A549 (cell line): Measurements from ENCODE around the gene DYNLRB1. TPM values are rescaled to one million over a fixed set of nuclear protein-coding genes. Genes with fewer than 3 reads are reported as not detected.

Experiments
- ATAC-seq, 2 experiments: fragments of 200-7000 bp in 1 of 2; fragments of >200 bp in 1 of 2; cut with Nextera tagmentation in 1 of 2; cut with Tn5 transposase in 1 of 2; 3 replicates each; pipeline versions ENCODE4 v1.8.0 to v1.9.1; 2018 to 2020; ENCODE audit warnings: mild to moderate bottlenecking in 1 of 2, moderate library complexity in 1 of 2
- CTCF ChIA-PET: fragments of 300-600 bp; sonication (Branson Sonifier 250); formaldehyde crosslinking; extraction: SDS; loops from one replicate; lab custom pipeline; 2021; ENCODE audit warnings: antibody characterized with exemption, inconsistent platforms; lab: Yijun Ruan, JAX
- POLR2A ChIA-PET: fragments of 350-600 bp; formaldehyde crosslinking; extraction: SDS; loops from one replicate; lab custom pipeline; 2021; ENCODE audit warnings: antibody characterized with exemption, inconsistent platforms; lab: Yijun Ruan, JAX
- DNase-seq, 2 experiments: peaks; one replicate each; pipeline versions ENCODE4 v3.0.0 to v3.0.0-alpha.2; 2011 to 2016; ENCODE audit warnings: low read depth in 1 of 2, low spot score in 1 of 2
- FAIRE-seq: peaks from 2 replicates; lab custom pipeline; 2011; peaks lifted over from hg19 to GRCh38; lab: Jason Lieb, UNC
- H3K27ac ChIP-seq, 2 experiments: fragments of >200 bp; sonication (Bioruptor Twin); formaldehyde crosslinking; 3 replicates each; pipeline ENCODE4 v1.5.1; 2016 to 2017
- H3K4me1 ChIP-seq: fragments of >200 bp; sonication (Bioruptor Twin); formaldehyde crosslinking; 3 replicates; pipeline ENCODE4 v1.6.1; 2016
- H3K4me2 ChIP-seq: fragments of >200 bp; sonication (Bioruptor Twin); formaldehyde crosslinking; 3 replicates; pipeline ENCODE4 v1.6.1; 2016
- H3K4me3 ChIP-seq: fragments of >200 bp; sonication (Bioruptor Twin); formaldehyde crosslinking; 3 replicates; pipeline ENCODE4 v1.5.1; 2016
- H3K9me3 ChIP-seq: fragments of >200 bp; sonication (Bioruptor Twin); formaldehyde crosslinking; 3 replicates; pipeline ENCODE4 v1.6.1; 2016
- CEBPB ChIP-seq, 2 experiments: fragments of >200 bp in 1 of 2; sonication (Bioruptor Twin) in 1 of 2; formaldehyde crosslinking in 1 of 2; IDR thresholded peaks; 2 replicates each; pipeline ENCODE4 v1.6.1; 2012 to 2016
- CHD2 ChIP-seq: fragments of 150-350 bp; IDR thresholded peaks from 2 replicates; pipeline ENCODE4 v1.6.1; 2014; ENCODE audit warnings: low read length; ENCODE audit not compliant: partially characterized antibody
- EHF ChIP-seq: fragments of 250-450 bp; sonication (Bioruptor Pico); IDR thresholded peaks from 2 replicates; pipeline ENCODE4 v1.5.0; 2020; ENCODE audit warnings: mild to moderate bottlenecking
- EHMT2 ChIP-seq: fragments of 200-600 bp; sonication (generic); IDR thresholded peaks from 2 replicates; pipeline ENCODE4 v1.6.1; 2016; ENCODE audit warnings: antibody characterized with exemption, low read depth, mild to moderate bottlenecking, moderate library complexity
- ESRRA ChIP-seq: fragments of 150-350 bp; IDR thresholded peaks from 2 replicates; pipeline ENCODE4 v1.6.1; 2014; ENCODE audit warnings: mild to moderate bottlenecking, low read length, borderline replicate concordance
- FOSB ChIP-seq: fragments of 250-450 bp; sonication (Bioruptor Pico); IDR thresholded peaks from 2 replicates; pipeline ENCODE4 v1.5.0; 2020; ENCODE audit warnings: mild to moderate bottlenecking, moderate library complexity
- FOSL2 ChIP-seq, 2 experiments: fragments of 450-650 bp in 1 of 2; fragments of >200 bp in 1 of 2; sonication (Bioruptor Twin) in 1 of 2; formaldehyde crosslinking; IDR thresholded peaks; 2 replicates each; pipeline versions ENCODE4 v1.5.0 to v1.6.1; 2016 to 2020; ENCODE audit warnings: mild to moderate bottlenecking in 1 of 2, moderate library complexity in 1 of 2
- GATA3 ChIP-seq: IDR thresholded peaks from 2 replicates; pipeline ENCODE4 v1.6.1; 2012; ENCODE audit warnings: borderline replicate concordance
- HDAC2 ChIP-seq: fragments of 200-600 bp; sonication (generic); IDR thresholded peaks from 2 replicates; pipeline ENCODE4 v1.6.1; 2016
- HOXA7 ChIP-seq: fragments of 250-450 bp; sonication (Bioruptor Pico); IDR thresholded peaks from 2 replicates; pipeline ENCODE4 v1.5.0; 2020; ENCODE audit warnings: mild to moderate bottlenecking, moderate library complexity
- JUN ChIP-seq, 2 experiments: fragments of >200 bp; sonication (Bioruptor Twin); formaldehyde crosslinking; IDR thresholded peaks; 2 replicates in 1 of 2; 3 replicates in 1 of 2; pipeline ENCODE4 v1.6.1; 2016 to 2017
- NFE2L2 ChIP-seq: fragments of 150-350 bp; conservative IDR thresholded peaks from 2 replicates; pipeline ENCODE4 v1.6.1; 2014; ENCODE audit warnings: low read length
- NPAS2 ChIP-seq: fragments of 250-450 bp; sonication (Bioruptor Pico); IDR thresholded peaks from 2 replicates; pipeline ENCODE4 v1.8.0; 2022; ENCODE audit warnings: mild to moderate bottlenecking, moderate library complexity, borderline replicate concordance
- PHF8 ChIP-seq: fragments of 200-600 bp; sonication (generic); IDR thresholded peaks from 2 replicates; pipeline ENCODE4 v1.6.1; 2016; ENCODE audit warnings: low read depth, mild to moderate bottlenecking, antibody characterized with exemption, moderate library complexity, borderline replicate concordance
- RCOR1 ChIP-seq: fragments of 150-350 bp; IDR thresholded peaks from 2 replicates; pipeline ENCODE4 v1.6.1; 2014; ENCODE audit warnings: antibody characterized with exemption, low read length, low read depth
- TP53 ChIP-seq: fragments of 250-450 bp; sonication (Bioruptor Pico); IDR thresholded peaks from 2 replicates; pipeline ENCODE4 v1.5.0; 2021; ENCODE audit warnings: mild to moderate bottlenecking, moderate library complexity
- ZSCAN20 ChIP-seq: fragments of 250-450 bp; sonication (Bioruptor Pico); IDR thresholded peaks from 2 replicates; pipeline ENCODE4 v1.8.0; 2022; ENCODE audit warnings: mild to moderate bottlenecking, moderate library complexity
- WGBS: methylation state at CpG from one replicate; pipeline ENCODE4 v1.1.6; 2017; ENCODE audit errors: missing lambda C conversion rate; 5-methylcytosine and 5-hydroxymethylcytosine counted together
- polyA plus RNA-seq, 4 experiments: library from polyadenylated mRNA; depleted of rRNA in 3 of 4; stranded (reverse); fragments of >200 nt; fragmentation: RNase III in 1 of 4; extraction: RNeasy Plus Mini Kit Qiagen cat#74134 plus additional on column Dnase treatment in 1 of 4; gene quantifications; 2 replicates in 3 of 4; 3 replicates in 1 of 4; pipeline ENCODE4 v1.2.3, GENCODE V29; 2011 to 2017
- TF ChIP-seq, protein P1 (sequence below): fragments of >200 bp; sonication (Bioruptor Twin); formaldehyde crosslinking; IDR thresholded peaks from 3 replicates; pipeline ENCODE4 v1.5.1; 2016
- TF ChIP-seq, protein P2 (sequence below): fragments of >200 bp; sonication (Bioruptor Twin); formaldehyde crosslinking; IDR thresholded peaks from 3 replicates; pipeline ENCODE4 v1.6.1; 2016
- TF ChIP-seq, protein P3 (sequence below): fragments of 250-450 bp; sonication (Bioruptor Pico); IDR thresholded peaks from 2 replicates; pipeline ENCODE4 v1.5.0; 2021; ENCODE audit warnings: mild to moderate bottlenecking, moderate library complexity, borderline replicate concordance
- TF ChIP-seq, protein P4 (sequence below): IDR thresholded peaks from 2 replicates; pipeline ENCODE4 v1.6.1; 2012

Gene DYNLRB1
- polyA plus RNA-seq, 2 of the 4 experiments (the other 2 are of a cell fraction): 148 to 211 TPM

DNA sequence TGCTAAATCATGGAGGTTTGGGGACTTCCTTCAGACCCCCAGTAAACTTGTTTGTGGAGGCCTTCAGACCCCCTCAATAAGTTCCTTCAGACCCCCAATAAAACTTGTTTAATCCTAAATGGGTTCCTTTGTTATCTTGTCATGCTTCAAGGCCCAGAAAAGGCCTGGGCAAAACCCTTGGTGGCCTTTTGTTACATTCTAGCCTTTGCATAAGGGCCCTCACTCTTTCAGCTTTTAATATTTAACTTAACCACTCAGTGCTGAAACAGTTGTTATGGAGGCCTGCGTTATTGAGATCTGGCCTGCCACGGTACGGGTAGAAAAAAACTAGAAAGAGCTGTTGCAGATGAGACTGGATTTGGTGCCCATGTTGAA, 4.3 kb upstream of the DYNLRB1 start:
- ChIA-PET POLR2A (no interaction called here), CTCF (interaction anchor here (1.1 to 1.6 kb wide), 3 partner anchors 11 to 199 kb away, joined by 3 to 6 read pairs (median 5); no protein-coding TSS in a partner anchor)
- FAIRE-seq: no peak
- whole genome bisulfite sequencing: 97% methylated on average over 3 of the region's 3 CpGs
- no peak for ATAC-seq
- Histone ChIP-seq H3K9me3 (no peaks in the 10 kb centered on the region), H3K4me2 (no peak overlapping the region), H3K4me1 (peaks cover 16% of the 10 kb centered on the region), H3K27ac (no peak overlapping the region), H3K4me3 (no peak overlapping the region)
- no peak for DNase-seq
- TF ChIP-seq CHD2 (no peak), ZSCAN20 (CRISPR knock-in tag) (no peak), NPAS2 (no peak), HOXA7 (no peak), CEBPB (IDR thresholded peaks at IDR 0.05) (no peak), TP53 (CRISPR knock-in tag) (no peak), JUN (IDR thresholded peaks at IDR 0.05) (no peak), EHF (no peak), HDAC2 (no peak), NFE2L2 (no peak)
- TF ChIP-seq, all 56 proteins: peak for 0

DNA sequence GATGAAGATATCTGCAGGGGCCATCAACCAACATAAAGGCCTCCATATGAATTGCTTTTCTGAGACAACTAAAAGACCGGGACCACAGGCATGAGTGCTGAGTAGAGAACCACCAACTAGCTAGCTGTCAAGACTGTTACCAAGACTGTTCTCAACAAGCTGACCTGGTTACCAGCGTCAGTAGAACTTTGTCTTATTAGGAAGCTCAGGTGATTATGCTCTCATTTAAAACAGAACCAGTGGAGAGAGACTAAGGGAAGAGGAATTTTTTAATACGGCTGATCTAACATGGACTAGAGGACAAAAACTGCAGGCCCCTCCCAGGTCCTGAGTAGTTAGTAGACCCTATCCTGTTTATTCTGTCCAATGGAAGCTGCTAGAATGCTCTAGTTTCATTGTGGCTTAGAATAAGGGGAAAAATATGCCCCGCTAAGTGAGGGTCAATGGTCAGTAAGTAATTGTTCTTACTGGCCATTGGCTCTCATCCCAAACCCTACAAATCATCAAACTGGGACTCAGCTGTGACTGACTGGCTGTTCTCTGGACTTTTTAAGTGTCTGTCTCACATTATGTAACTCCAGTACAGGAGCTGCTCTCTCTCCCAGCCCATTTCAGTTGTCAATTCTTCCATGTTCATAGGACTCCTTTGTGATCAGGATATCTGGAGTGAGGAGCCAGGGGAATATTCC, 3.8 kb upstream of the DYNLRB1 start:
- TF ChIP-seq, protein P1, sequence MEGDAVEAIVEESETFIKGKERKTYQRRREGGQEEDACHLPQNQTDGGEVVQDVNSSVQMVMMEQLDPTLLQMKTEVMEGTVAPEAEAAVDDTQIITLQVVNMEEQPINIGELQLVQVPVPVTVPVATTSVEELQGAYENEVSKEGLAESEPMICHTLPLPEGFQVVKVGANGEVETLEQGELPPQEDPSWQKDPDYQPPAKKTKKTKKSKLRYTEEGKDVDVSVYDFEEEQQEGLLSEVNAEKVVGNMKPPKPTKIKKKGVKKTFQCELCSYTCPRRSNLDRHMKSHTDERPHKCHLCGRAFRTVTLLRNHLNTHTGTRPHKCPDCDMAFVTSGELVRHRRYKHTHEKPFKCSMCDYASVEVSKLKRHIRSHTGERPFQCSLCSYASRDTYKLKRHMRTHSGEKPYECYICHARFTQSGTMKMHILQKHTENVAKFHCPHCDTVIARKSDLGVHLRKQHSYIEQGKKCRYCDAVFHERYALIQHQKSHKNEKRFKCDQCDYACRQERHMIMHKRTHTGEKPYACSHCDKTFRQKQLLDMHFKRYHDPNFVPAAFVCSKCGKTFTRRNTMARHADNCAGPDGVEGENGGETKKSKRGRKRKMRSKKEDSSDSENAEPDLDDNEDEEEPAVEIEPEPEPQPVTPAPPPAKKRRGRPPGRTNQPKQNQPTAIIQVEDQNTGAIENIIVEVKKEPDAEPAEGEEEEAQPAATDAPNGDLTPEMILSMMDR: no peak
- TF ChIP-seq GATA3: no peak
- TF ChIP-seq NPAS2: no peak
- TF ChIP-seq FOSL2 (IDR thresholded peaks at IDR 0.05): no peak
- no peak for TF ChIP-seq FOSL2 (CRISPR knock-in tag; IDR thresholded peaks at IDR 0.05)
- TF ChIP-seq FOSB: no peak
- TF ChIP-seq HDAC2: no peak
- no peak for TF ChIP-seq EHMT2
- no peak for TF ChIP-seq RCOR1
- no peak for TF ChIP-seq CHD2
- TF ChIP-seq ZSCAN20 (CRISPR knock-in tag): no peak
- TF ChIP-seq, protein P2, sequence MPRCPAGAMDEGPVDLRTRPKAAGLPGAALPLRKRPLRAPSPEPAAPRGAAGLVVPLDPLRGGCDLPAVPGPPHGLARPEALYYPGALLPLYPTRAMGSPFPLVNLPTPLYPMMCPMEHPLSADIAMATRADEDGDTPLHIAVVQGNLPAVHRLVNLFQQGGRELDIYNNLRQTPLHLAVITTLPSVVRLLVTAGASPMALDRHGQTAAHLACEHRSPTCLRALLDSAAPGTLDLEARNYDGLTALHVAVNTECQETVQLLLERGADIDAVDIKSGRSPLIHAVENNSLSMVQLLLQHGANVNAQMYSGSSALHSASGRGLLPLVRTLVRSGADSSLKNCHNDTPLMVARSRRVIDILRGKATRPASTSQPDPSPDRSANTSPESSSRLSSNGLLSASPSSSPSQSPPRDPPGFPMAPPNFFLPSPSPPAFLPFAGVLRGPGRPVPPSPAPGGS: no peak
- TF ChIP-seq, protein P3, sequence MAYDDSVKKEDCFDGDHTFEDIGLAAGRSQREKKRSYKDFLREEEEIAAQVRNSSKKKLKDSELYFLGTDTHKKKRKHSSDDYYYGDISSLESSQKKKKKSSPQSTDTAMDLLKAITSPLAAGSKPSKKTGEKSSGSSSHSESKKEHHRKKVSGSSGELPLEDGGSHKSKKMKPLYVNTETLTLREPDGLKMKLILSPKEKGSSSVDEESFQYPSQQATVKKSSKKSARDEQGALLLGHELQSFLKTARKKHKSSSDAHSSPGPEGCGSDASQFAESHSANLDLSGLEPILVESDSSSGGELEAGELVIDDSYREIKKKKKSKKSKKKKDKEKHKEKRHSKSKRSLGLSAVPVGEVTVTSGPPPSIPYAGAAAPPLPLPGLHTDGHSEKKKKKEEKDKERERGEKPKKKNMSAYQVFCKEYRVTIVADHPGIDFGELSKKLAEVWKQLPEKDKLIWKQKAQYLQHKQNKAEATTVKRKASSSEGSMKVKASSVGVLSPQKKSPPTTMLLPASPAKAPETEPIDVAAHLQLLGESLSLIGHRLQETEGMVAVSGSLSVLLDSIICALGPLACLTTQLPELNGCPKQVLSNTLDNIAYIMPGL (CRISPR knock-in tag): no peak
- TF ChIP-seq ESRRA: no peak
- TF ChIP-seq HOXA7: no peak
- no peak for TF ChIP-seq PHF8
- TF ChIP-seq, protein P4, sequence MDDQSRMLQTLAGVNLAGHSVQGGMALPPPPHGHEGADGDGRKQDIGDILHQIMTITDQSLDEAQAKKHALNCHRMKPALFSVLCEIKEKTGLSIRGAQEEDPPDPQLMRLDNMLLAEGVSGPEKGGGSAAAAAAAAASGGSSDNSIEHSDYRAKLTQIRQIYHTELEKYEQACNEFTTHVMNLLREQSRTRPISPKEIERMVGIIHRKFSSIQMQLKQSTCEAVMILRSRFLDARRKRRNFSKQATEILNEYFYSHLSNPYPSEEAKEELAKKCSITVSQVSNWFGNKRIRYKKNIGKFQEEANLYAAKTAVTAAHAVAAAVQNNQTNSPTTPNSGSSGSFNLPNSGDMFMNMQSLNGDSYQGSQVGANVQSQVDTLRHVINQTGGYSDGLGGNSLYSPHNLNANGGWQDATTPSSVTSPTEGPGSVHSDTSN: no peak
- POLR2A ChIA-PET: no interaction called here
- H3K4me3 ChIP-seq: no peak overlapping the region
- no peak for FAIRE-seq
- no peak for DNase-seq
- H3K4me2 ChIP-seq: no peak overlapping the region
- ATAC-seq: no peak
- peaks cover 20% of the 10 kb centered on the region for H3K4me1 ChIP-seq
- CTCF ChIA-PET: interaction anchor here (0.9 to 1.6 kb wide), 4 partner anchors 10 to 200 kb away, joined by 3 to 6 read pairs (median 4); no protein-coding TSS in a partner anchor
- 86% methylated on average over 4 of the region's 4 CpGs for WGBS
- H3K27ac ChIP-seq: no peak overlapping the region
- H3K9me3 ChIP-seq: no peaks in the 10 kb centered on the region
